Astrocyte (in vitro differentiated cells and primary cell): ENCODE results near the gene TEPSIN.

Experiments
- EZH2 ChIP-seq: IDR thresholded peaks from 2 replicates; pipeline ENCODE4 v1.6.1; 2012; ENCODE audit warnings: mild to moderate bottlenecking, low read length, inconsistent platforms; ENCODE audit not compliant: insufficient read depth
- TF ChIP-seq, protein P1 (sequence below): IDR thresholded peaks from 2 replicates; pipeline ENCODE4 v1.5.1; 2011; ENCODE audit warnings: low read depth, mild to moderate bottlenecking, inconsistent platforms, low read length, moderate library complexity; ENCODE audit not compliant: insufficient read depth

DNA sequence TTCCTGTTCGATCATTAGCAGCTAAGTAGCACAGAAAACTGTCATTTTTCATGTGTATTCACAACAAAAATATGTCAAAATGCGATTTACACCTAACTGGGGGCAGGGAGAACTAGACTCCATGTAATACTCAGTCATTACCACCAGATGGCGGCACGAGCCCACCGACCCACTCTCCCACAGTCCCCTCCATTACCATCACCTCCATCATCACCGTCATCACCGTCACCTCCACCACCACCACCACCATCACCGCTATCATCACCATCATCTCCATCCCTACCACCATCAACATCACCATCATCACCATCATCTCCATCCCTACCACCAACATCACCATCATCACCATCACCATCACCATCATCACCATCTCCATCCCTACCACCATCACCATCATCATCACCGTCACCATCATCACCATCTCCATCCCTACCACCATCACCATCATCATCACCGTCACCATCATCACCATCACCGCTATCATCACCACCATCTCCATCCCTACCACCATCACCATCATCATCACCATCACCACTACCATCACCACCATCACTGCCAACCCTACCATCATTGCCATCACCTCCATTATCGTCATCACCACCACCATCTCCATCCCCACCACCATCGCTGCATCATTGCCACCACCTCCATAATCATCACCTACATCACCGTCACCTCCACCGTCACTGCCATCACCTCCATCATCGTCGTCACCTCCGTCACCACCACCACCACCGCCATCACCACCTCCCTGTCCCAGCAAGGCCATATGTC lies 14.7 kb upstream of the TEPSIN start:
- TF ChIP-seq, protein P1, sequence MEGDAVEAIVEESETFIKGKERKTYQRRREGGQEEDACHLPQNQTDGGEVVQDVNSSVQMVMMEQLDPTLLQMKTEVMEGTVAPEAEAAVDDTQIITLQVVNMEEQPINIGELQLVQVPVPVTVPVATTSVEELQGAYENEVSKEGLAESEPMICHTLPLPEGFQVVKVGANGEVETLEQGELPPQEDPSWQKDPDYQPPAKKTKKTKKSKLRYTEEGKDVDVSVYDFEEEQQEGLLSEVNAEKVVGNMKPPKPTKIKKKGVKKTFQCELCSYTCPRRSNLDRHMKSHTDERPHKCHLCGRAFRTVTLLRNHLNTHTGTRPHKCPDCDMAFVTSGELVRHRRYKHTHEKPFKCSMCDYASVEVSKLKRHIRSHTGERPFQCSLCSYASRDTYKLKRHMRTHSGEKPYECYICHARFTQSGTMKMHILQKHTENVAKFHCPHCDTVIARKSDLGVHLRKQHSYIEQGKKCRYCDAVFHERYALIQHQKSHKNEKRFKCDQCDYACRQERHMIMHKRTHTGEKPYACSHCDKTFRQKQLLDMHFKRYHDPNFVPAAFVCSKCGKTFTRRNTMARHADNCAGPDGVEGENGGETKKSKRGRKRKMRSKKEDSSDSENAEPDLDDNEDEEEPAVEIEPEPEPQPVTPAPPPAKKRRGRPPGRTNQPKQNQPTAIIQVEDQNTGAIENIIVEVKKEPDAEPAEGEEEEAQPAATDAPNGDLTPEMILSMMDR: peak; percentile 65
- TF ChIP-seq EZH2: no peak
